K562 (cell line): ENCODE results near the gene MYL5. TPM values are rescaled to one million over a fixed set of nuclear protein-coding genes. Genes with fewer than 3 reads are reported as not detected.
A peak's percentile ranks its signal among the peaks of the same experiment; 100 is the strongest.

Experiments used
- ATAC-seq: fragments of 200-7000 bp; cut with Tn5 transposase; 3 replicates; pipeline ENCODE4 v1.9.1; 2020; ENCODE audit warnings: moderate library complexity
- BruUV-seq: library from RNA; stranded (reverse); fragments of 400-500 nt; replicated peaks from 2 replicates; lab custom pipeline; 2021; lab: Mats Ljungman, UMichigan
- CTCF ChIA-PET: fragments of 300-600 bp; formaldehyde crosslinking; extraction: SDS; loops from one replicate; lab custom pipeline; 2021; ENCODE audit warnings: low intra/inter-chr PET ratio; lab: Yijun Ruan, JAX
- POLR2A ChIA-PET: fragments of 300-600, 350-650 bp; sonication (Branson Sonifier 250); formaldehyde crosslinking; extraction: SDS; loops from one replicate; lab custom pipeline; 2021; ENCODE audit warnings: antibody characterized with exemption, inconsistent platforms; lab: Yijun Ruan, JAX
- DNase-seq, 4 experiments: peaks; one replicate each; pipeline versions ENCODE4 v3.0.0 to v3.0.0-alpha.2; 2011 to 2018; ENCODE audit warnings: low spot score in 3 of 4, mixed read lengths in 3 of 4; ENCODE audit errors: extremely low read depth in 1 of 4
- FAIRE-seq: peaks from 2 replicates; lab custom pipeline; 2011; peaks lifted over from hg19 to GRCh38; lab: Jason Lieb, UNC
- H2AFZ ChIP-seq: 2 replicates; pipeline ENCODE4 v1.6.0; 2011; ENCODE audit warnings: low read depth, low read length, control low read depth, inconsistent platforms
- H3K27ac ChIP-seq: fragments of 200-600 bp; 3 replicates; pipeline ENCODE4 v1.8.0; 2011; ENCODE audit warnings: low read depth, mild to moderate bottlenecking, control low read depth, inconsistent platforms, low read length, moderate library complexity, mixed read lengths; ENCODE audit errors: extremely low read depth
- H3K27me3 ChIP-seq, 2 experiments: fragments of 300-600 bp in 1 of 2; 2 replicates in 1 of 2; 3 replicates in 1 of 2; pipeline versions ENCODE4 v1.6.0 to v1.8.0; 2011; ENCODE audit warnings: inconsistent platforms in 2 of 2, low read length in 2 of 2, mild to moderate bottlenecking in 1 of 2, mixed read lengths in 1 of 2, moderate library complexity in 1 of 2; ENCODE audit not compliant: control insufficient read depth in 2 of 2, insufficient read depth in 2 of 2
- H3K36me3 ChIP-seq: fragments of 300-600 bp; 3 replicates; pipeline ENCODE4 v1.8.0; 2011; ENCODE audit warnings: mild to moderate bottlenecking, low read length, inconsistent platforms; ENCODE audit not compliant: control insufficient read depth, insufficient read depth
- H3K4me1 ChIP-seq, 2 experiments: fragments of 200-600 bp in 1 of 2; replicated peaks in 1 of 2; 2 replicates in 1 of 2; 3 replicates in 1 of 2; pipeline versions ENCODE4 v1.5.1 to v1.8.0; 2011; ENCODE audit warnings: inconsistent platforms in 2 of 2, low read length in 2 of 2, mild to moderate bottlenecking in 1 of 2, mixed read lengths in 1 of 2, moderate library complexity in 1 of 2; ENCODE audit not compliant: control insufficient read depth in 2 of 2, insufficient read depth in 2 of 2
- H3K4me2 ChIP-seq: 2 replicates; pipeline ENCODE4 v1.6.1; 2011; ENCODE audit warnings: low read length, control low read depth, inconsistent platforms, mixed read lengths; ENCODE audit not compliant: insufficient read depth
- H3K4me3 ChIP-seq: fragments of 200-600 bp; sonication (generic), shearing (Covaris generic); 2 replicates; pipeline ENCODE4 v1.5.1; 2016; ENCODE audit warnings: control low read depth, inconsistent platforms
- H3K79me2 ChIP-seq: fragments of 200-600 bp; 3 replicates; pipeline ENCODE4 v1.8.0; 2011; ENCODE audit warnings: low read length, inconsistent platforms; ENCODE audit not compliant: control insufficient read depth, insufficient read depth
- H3K9ac ChIP-seq, 2 experiments: 2 replicates each; pipeline versions ENCODE4 v1.6.0 to v1.6.1; 2011; ENCODE audit warnings: low read depth in 2 of 2, low read length in 2 of 2, control low read depth in 1 of 2, inconsistent platforms in 1 of 2, mild to moderate bottlenecking in 1 of 2, mixed read lengths in 1 of 2; ENCODE audit not compliant: insufficient read depth in 1 of 2
- H3K9me1 ChIP-seq: one replicate; pipeline ENCODE4 v1.6.0; 2011; ENCODE audit warnings: inconsistent platforms, mild to moderate bottlenecking, low read length, moderate library complexity; ENCODE audit not compliant: control insufficient read depth, insufficient read depth
- H3K9me3 ChIP-seq: replicated peaks from 2 replicates; pipeline ENCODE4 v1.5.1; 2011; ENCODE audit warnings: low read depth, low read length, inconsistent platforms; ENCODE audit not compliant: control insufficient read depth, insufficient read depth
- H4K20me1 ChIP-seq: replicated peaks from 2 replicates; pipeline ENCODE4 v1.6.1; 2011; ENCODE audit warnings: low read length, inconsistent platforms, mixed read lengths; ENCODE audit not compliant: control insufficient read depth, insufficient read depth
- ARID1B ChIP-seq: fragments of 450-650 bp; IDR thresholded peaks from 2 replicates; pipeline ENCODE4 v1.6.1; 2016; ENCODE audit warnings: antibody characterized with exemption, mild to moderate bottlenecking, inconsistent platforms
- ATF2 ChIP-seq: sonication (generic); formaldehyde crosslinking; IDR thresholded peaks from 2 replicates; pipeline ENCODE4 v1.8.1; 2022; ENCODE audit warnings: missing genetic modification reagents
- DACH1 ChIP-seq: fragments of 450-650 bp; IDR thresholded peaks from 2 replicates; pipeline ENCODE4 v1.6.1; 2018; ENCODE audit not compliant: partially characterized antibody
- GTF2F1 ChIP-seq: IDR thresholded peaks from 2 replicates; pipeline ENCODE4 v1.6.1; 2011; ENCODE audit warnings: low read depth, low read length, improper control_type of control experiment
- HMGXB4 ChIP-seq: sonication (generic); formaldehyde crosslinking; IDR thresholded peaks from 2 replicates; pipeline ENCODE4 v1.8.1; 2023; ENCODE audit warnings: mild to moderate bottlenecking, missing genetic modification reagents
- MAFK ChIP-seq: IDR thresholded peaks from 2 replicates; pipeline ENCODE4 v1.6.1; 2011; ENCODE audit warnings: low read length, improper control_type of control experiment
- POLR2A ChIP-seq: fragments of 450-650 bp; conservative IDR thresholded peaks from 2 replicates; pipeline ENCODE4 v1.6.1; 2016
- RCOR1 ChIP-seq, 2 experiments: IDR thresholded peaks; 2 replicates each; pipeline ENCODE4 v1.6.1; 2012; ENCODE audit warnings: low read depth in 2 of 2, low read length in 2 of 2, borderline replicate concordance in 1 of 2, improper control_type of control experiment in 1 of 2
- ZBTB33 ChIP-seq: sonication (generic); formaldehyde crosslinking; IDR thresholded peaks from 2 replicates; pipeline ENCODE4 v1.8.1; 2023; ENCODE audit warnings: mild to moderate bottlenecking, missing genetic modification reagents
- ZNF239 ChIP-seq: fragments of 250-450 bp; sonication (Bioruptor Pico); IDR thresholded peaks from 2 replicates; pipeline ENCODE4 v1.4.0; 2020; ENCODE audit warnings: mild to moderate bottlenecking
- ZSCAN32 ChIP-seq: fragments of 450-650 bp; formaldehyde crosslinking; IDR thresholded peaks from 2 replicates; pipeline ENCODE4 v1.4.0; 2020; ENCODE audit warnings: mild to moderate bottlenecking, moderate library complexity
- WGBS: fragments of 100-300 bp; shearing (Covaris generic); methylation state at CpG from one replicate; pipeline ENCODE4 v1.1.6; 2016; ENCODE audit warnings: low coverage, mixed read lengths; ENCODE audit not compliant: insufficient coverage; ENCODE audit errors: missing lambda C conversion rate; 5-methylcytosine and 5-hydroxymethylcytosine counted together
- in situ Hi-C: fragments of 300-500 bp; cut with MboI; formaldehyde crosslinking; loops from 4 replicates; pipeline ENCODE4 v1.15.0; 2018; ENCODE audit warnings: inconsistent platforms, mixed read lengths
- intact Hi-C: fragments of 100-400 bp; cut with micrococcal nuclease; formaldehyde crosslinking; loops from 2 replicates; pipeline ENCODE4 v1.14.2; 2022
- polyA plus RNA-seq, 8 experiments: library from polyadenylated mRNA; depleted of rRNA in 4 of 8; stranded (reverse) in 5 of 8; unstranded in 3 of 8; fragments of >200 nt; fragmentation: Nextera tagmentation in 2 of 8; fragmentation: Illumina TruSeq in 1 of 8; extraction: Ambion mirVana in 2 of 8; extraction: Trizol in 1 of 8; gene quantifications; 2 replicates each; pipeline versions ENCODE4 v1.2.1 to v1.2.3, GENCODE V29; 2011 to 2014; ENCODE audit warnings: inconsistent platforms in 1 of 8, missing spikeins in 1 of 8
- total RNA-seq, 7 experiments: library from RNA; depleted of rRNA in 6 of 7; stranded (reverse); fragments of >200 nt in 6 of 7; fragmentation: Illumina TruSeq in 2 of 7; extraction: Trizol in 2 of 7; gene quantifications; 2 replicates each; pipeline versions ENCODE4 v1.2.1 to v1.2.3, GENCODE V29; 2011 to 2021; ENCODE audit warnings: low replicate concordance in 1 of 7

The MYL5 gene
- total and polyA plus RNA-seq, 9 of the 15 experiments (the other 6 are each of a cell fraction or from before 2014, with no cell fraction given): 1.4 to 10.0 (median 4.1) TPM

GRCh38 chr4:687048-687970, 13.0 kb downstream of the MYL5 start:
- peak overlapping the region; percentile 62 to 82 for H3K9ac ChIP-seq
- DNase-seq (peak; percentile 90 to 97 (median 93)), FAIRE-seq (peak; percentile 100)
- TF ChIP-seq DACH1 (peak; percentile 41), RCOR1 (IDR thresholded peaks at IDR 0.05; ENCODE audit: borderline replicate concordance in 1 of 2, low read depth in 2 of 2, low read length in 2 of 2) (peak in 1 of 2 experiments; percentile 76; a peak in 3 of 4 replicates), MAFK (peak; percentile 19; the same call in 1 of the 2 replicates), ARID1B (peak; percentile 72), HMGXB4 (no peak), ZBTB33 (CRISPR knock-in tag) (peak; percentile 40; the same call in 1 of the 2 replicates), ATF2 (CRISPR knock-in tag) (no peak), ZNF239 (CRISPR knock-in tag) (no peak), ZSCAN32 (CRISPR knock-in tag) (0 out of 2 replicates have a peak, but pooled peaks have one; percentile 39), GTF2F1 (peak; percentile 76; the same call in 1 of the 2 replicates), POLR2A (peak; percentile 79)

More at GRCh38 chr4:687048-687970, 13.0 kb downstream of the MYL5 start:
- intact Hi-C loops (loop anchor here (1.0 to 10.0 kb wide), 3 partner anchors 18 to 297 kb away; partner anchors contain the start of genes IDUA and PCGF3), in situ Hi-C loops (no loop called here)
- Histone ChIP-seq H3K9me1 (no peaks in the 10 kb centered on the region), H3K27ac (peak overlapping the region; percentile 78), H3K4me3 (peak overlapping the region; percentile 28), H3K4me1 (peaks cover 19 to 73% of the 10 kb centered on the region in 2 experiments), H3K9me3 (no peaks in the 10 kb centered on the region), H3K4me2 (peak overlapping the region; percentile 82), H2AFZ (peak overlapping the region; percentile 87), H4K20me1 (0 out of 2 replicates have a peak, but pooled peaks cover 4% of the 10 kb centered on the region), H3K36me3 (no peaks in the 10 kb centered on the region), H3K27me3 (no peaks in the 10 kb centered on the region), H3K79me2 (peaks cover 7% of the 10 kb centered on the region; the same call in 2 of the 3 replicates)
- POLR2A ChIA-PET: interaction anchor here (0.6 to 0.8 kb wide), 6 partner anchors 20 to 340 kb away, joined by 3 to 4 read pairs (median 3); no protein-coding TSS in a partner anchor
- peak; percentile 96 for ATAC-seq
- CTCF ChIA-PET: no interaction called here
- 9% methylated on average over 37 of the region's 38 CpGs for WGBS
- BruUV-seq: TSS peak; percentile 87
